HG03064 (cell line): ENCODE results near the gene PRRG4.

Experiments
- ATAC-seq: cut with Tn5 transposase; IDR thresholded peaks from one replicate; pipeline ENCODE4 v1.9.1; 2021; ENCODE audit warnings: low read depth; ENCODE audit not compliant: unreplicated experiment

Gene PRRG4

GRCh38 chr11:32905028-32905667, 75.4 kb downstream of the PRRG4 start:
- ATAC-seq = no peak
